Skeletal muscle tissue (tissue), 4 donors: ENCODE data around the gene PRICKLE1. TPM values are rescaled to one million over a fixed set of nuclear protein-coding genes. Genes with fewer than 3 reads are reported as not detected.

Experiments used
- H3K27ac ChIP-seq: one replicate; pipeline ENCODE4 v1.7.0; 2013; ENCODE audit warnings: mild to moderate bottlenecking, low read depth, low read length, inconsistent platforms
- H3K27me3 ChIP-seq, 3 donors: one replicate each; pipeline ENCODE4 v1.7.0; 2013; ENCODE audit warnings: low read length in 3 of 3; ENCODE audit not compliant: control insufficient read depth in 3 of 3, insufficient read depth in 3 of 3
- H3K36me3 ChIP-seq, 3 donors: one replicate each; pipeline ENCODE4 v1.7.0; 2013; ENCODE audit warnings: low read length in 3 of 3; ENCODE audit not compliant: control insufficient read depth in 3 of 3, insufficient read depth in 3 of 3
- H3K4me1 ChIP-seq, 3 donors: one replicate each; pipeline ENCODE4 v1.7.0; 2013; ENCODE audit warnings: low read length in 3 of 3, mild to moderate bottlenecking in 3 of 3; ENCODE audit not compliant: control insufficient read depth in 3 of 3, insufficient read depth in 3 of 3
- H3K4me3 ChIP-seq, 3 donors: one replicate each; pipeline ENCODE4 v1.7.0; 2013; ENCODE audit warnings: low read length in 3 of 3
- H3K9ac ChIP-seq, 3 donors: one replicate each; pipeline ENCODE4 v1.7.0; 2013; ENCODE audit warnings: low read length in 3 of 3, mild to moderate bottlenecking in 3 of 3, moderate library complexity in 2 of 3, low read depth in 1 of 3
- H3K9me3 ChIP-seq, 3 donors: one replicate each; pipeline ENCODE4 v1.7.0; 2013; ENCODE audit warnings: low read length in 3 of 3; ENCODE audit not compliant: control insufficient read depth in 3 of 3
- total RNA-seq: library from RNA; depleted of rRNA; stranded (reverse); fragments of >200 nt; gene quantifications from one replicate; pipeline ENCODE4 v1.2.3, GENCODE V29; 2014
- donor health status: Osteomylitis.

PRICKLE1 gene
- total RNA-seq, 1 donor from 2014 or later = 27.1 TPM

DNA sequence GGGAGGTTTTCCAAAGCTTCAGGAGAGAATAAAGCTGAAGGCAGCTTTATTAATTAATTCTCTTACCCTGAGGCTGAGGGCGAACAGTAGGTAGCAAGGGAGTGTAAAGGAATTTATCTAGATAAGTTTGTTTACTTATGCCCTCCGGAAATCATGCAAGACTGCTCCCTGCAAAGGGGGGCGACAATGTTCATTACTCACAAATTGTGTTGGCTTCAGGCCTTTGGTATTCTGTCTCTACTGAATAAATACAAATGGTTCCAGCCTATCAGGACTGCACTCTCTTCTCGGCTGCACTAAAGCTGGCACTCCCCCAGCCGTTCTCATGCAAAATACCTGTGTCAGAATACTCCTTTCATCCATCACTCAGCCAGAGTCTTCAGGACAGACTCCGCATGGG is 142.8 kb downstream of the PRICKLE1 start:
- Histone ChIP-seq H3K27me3 (no peaks in the 10 kb centered on the region), H3K4me1 (peaks cover 0 to 3% (median 0%) of the 10 kb centered on the region in 3 donors), H3K9me3 (no peaks in the 10 kb centered on the region), H3K36me3 (peaks cover 5 to 24% (median 13%) of the 10 kb centered on the region in 3 donors), H3K4me3 (no peak overlapping the region), H3K27ac (no peak overlapping the region), H3K9ac (no peak overlapping the region)

DNA sequence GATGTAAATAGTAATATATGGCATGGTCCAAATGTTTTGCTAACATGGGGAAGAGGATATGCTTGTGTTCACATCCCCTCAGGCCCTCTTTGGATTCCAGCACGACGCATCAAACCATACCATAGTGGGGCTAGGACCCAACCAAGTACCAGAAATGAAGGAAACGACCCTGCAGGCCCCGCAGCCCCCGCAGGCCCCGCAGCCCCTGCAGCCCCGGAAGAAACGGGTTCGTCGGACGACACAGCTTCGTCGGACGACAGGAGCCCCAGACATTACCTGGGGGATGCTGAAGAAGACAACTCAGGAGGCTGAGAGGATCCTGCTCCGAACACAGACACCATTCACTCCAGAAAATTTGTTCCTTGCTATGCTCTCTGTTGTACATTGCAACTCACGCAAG is 143.7 kb downstream of the PRICKLE1 start:
- Histone ChIP-seq H3K4me3 (no peak overlapping the region), H3K36me3 (peaks cover 5 to 24% (median 15%) of the 10 kb centered on the region in 3 donors)

DNA sequence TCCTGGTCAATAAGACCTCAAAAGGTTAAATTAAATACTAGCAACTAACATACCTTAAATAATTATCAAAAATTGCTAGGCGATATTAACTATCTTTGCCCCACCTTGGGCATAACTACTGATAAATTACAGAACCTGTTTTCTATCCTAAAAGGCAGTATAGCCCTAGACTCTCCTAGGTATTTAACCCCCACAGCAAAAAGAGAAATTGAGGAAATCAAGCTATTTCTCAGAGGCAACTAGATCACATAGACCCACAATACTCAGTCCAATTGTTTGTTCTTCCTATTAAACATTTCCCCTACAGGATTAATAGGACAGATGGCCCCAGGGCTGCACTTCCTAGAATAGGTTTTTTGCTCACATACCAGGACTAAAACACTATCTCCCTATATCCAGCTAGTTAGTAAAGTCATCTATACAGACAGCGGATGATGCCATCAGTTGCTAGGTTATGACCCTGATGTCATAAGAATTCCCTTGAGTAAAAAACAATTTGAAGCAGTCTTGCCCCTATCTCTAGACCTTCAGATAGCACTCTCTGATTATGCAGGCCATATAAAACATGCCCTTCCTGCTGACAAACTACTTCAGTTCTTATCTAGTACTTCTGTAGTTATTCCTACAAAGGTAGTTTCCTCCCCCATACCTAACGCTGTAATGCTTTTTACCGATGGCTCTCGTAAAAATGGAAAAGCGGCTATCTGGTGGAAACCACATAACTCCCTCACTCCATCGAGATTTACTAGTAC is 145.2 kb downstream of the PRICKLE1 start:
- peaks cover 5 to 24% (median 16%) of the 10 kb centered on the region in 3 donors for H3K36me3 ChIP-seq

More for the DNA sequence above, 143.7 kb downstream of the PRICKLE1 start:
- H3K27me3 ChIP-seq = no peaks in the 10 kb centered on the region
- H3K4me1 ChIP-seq = peaks cover 0 to 3% (median 0%) of the 10 kb centered on the region in 3 donors
- H3K27ac ChIP-seq = no peak overlapping the region
- no peak overlapping the region for H3K9ac ChIP-seq
- H3K9me3 ChIP-seq = no peaks in the 10 kb centered on the region

DNA sequence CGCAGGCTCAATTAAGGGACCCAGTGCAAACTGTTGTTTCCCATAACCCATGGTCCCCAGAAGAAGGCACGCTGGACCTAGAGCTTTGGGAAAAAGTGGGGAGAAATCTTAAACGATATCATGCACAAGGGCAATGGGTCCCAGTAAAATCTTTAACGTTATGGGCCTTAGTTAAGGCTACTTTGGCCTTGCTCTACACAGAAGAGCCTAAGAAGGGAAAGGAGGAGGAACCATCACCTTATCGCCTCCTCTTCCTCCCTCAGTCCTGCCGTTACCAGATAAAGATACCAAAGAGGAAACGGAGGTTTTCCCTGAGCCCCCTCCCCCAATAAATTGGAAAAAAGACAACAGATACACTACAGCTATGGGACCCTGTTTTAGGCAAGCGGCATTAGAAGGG is 146.7 kb downstream of the PRICKLE1 start:
- H3K4me3 ChIP-seq = no peak overlapping the region
- no peaks in the 10 kb centered on the region for H3K4me1 ChIP-seq
- no peak overlapping the region for H3K27ac ChIP-seq
- no peak overlapping the region for H3K9ac ChIP-seq
- no peaks in the 10 kb centered on the region for H3K27me3 ChIP-seq
- H3K36me3 ChIP-seq = peaks cover 5 to 20% (median 14%) of the 10 kb centered on the region in 3 donors
- no peaks in the 10 kb centered on the region for H3K9me3 ChIP-seq

More for the DNA sequence above, 145.2 kb downstream of the PRICKLE1 start:
- no peak overlapping the region for H3K4me3 ChIP-seq
- no peak overlapping the region for H3K27ac ChIP-seq
- H3K27me3 ChIP-seq = no peaks in the 10 kb centered on the region
- H3K9me3 ChIP-seq = no peaks in the 10 kb centered on the region
- no peaks in the 10 kb centered on the region for H3K4me1 ChIP-seq
- H3K9ac ChIP-seq = no peak overlapping the region

DNA sequence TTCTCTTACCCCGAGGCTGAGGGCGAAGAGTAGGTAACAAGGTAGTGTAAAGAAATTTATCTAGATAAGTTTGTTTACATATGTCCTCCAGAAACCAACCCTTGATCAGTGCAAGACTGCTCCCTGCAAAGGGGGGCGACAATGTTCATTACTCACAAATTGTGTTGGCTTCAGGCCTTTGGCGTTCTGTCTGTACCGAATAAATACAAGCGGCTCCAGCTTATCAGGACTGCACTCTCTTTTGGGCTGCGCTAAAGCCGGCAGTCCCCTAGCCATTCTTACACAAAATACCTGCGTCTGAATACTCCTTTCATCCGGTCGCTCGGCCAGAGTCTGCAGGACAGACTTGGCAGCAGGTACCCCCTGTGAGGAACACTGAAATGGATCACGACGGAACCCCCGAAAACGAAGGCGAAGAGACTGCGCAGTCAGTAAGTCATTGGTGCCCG is 147.2 kb downstream of the PRICKLE1 start:
- no peak overlapping the region for H3K4me3 ChIP-seq
- H3K27ac ChIP-seq = no peak overlapping the region
- H3K9ac ChIP-seq = no peak overlapping the region
- no peaks in the 10 kb centered on the region for H3K4me1 ChIP-seq
- H3K9me3 ChIP-seq = no peaks in the 10 kb centered on the region
- peaks cover 5 to 20% (median 14%) of the 10 kb centered on the region in 3 donors for H3K36me3 ChIP-seq
- no peaks in the 10 kb centered on the region for H3K27me3 ChIP-seq

DNA sequence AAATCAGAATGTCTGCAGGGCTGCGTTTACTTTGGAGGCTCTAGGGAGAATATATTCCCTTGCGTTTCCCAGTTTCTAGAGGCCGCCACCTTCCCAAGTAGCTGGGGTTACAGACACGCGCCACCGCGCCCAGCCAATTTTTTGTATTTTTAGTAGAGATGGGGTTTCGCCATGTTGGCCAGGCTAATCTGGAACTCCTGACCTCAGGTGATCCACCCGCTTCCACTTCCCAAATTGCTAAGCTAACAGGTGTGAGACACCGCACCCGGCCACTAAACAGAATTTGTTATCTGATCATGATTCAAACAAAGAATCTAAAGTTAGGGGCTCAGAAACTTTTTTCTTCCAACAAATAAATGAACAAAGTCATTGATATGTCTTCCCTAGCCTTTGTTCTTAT is 148.9 kb downstream of the PRICKLE1 start:
- Histone ChIP-seq H3K4me1 (no peaks in the 10 kb centered on the region), H3K9me3 (no peaks in the 10 kb centered on the region), H3K27ac (no peak overlapping the region), H3K9ac (no peak overlapping the region), H3K27me3 (no peaks in the 10 kb centered on the region), H3K36me3 (peaks cover 5 to 20% (median 11%) of the 10 kb centered on the region in 3 donors), H3K4me3 (no peak overlapping the region)

DNA sequence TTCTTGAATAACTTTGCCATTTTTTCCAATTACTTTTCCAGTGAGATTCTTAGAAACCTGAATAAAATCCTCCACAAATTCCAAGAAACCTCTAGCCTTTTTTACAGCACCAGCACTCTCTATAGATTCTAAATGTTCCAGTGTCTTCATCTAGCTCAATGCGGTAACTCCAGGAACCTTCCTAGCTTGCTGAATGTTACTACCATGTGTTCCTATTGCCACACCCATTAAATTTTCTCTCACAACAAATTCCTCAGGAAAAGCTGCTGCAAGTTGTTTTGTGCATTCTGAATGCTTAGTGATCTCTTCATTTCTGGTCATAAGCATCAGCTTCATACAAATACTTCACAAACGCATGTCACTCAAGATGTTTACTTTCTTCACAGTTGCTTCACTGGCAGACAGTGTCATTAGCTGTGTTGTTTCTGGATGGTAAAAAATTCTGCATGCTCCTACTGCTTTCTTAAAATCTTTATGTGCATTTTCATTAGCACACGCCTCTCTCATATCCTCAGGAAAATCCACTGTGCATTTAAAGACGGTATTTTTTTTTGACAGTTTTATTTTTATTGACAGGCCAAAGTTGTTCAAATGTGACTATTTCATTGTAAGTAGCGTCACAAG is 156.9 kb downstream of the PRICKLE1 start:
- Histone ChIP-seq H3K9ac (no peak overlapping the region), H3K27me3 (no peaks in the 10 kb centered on the region), H3K36me3 (peaks cover 0 to 2% (median 2%) of the 10 kb centered on the region in 3 donors), H3K4me1 (no peaks in the 10 kb centered on the region), H3K9me3 (no peaks in the 10 kb centered on the region), H3K4me3 (no peak overlapping the region), H3K27ac (no peak overlapping the region)

DNA sequence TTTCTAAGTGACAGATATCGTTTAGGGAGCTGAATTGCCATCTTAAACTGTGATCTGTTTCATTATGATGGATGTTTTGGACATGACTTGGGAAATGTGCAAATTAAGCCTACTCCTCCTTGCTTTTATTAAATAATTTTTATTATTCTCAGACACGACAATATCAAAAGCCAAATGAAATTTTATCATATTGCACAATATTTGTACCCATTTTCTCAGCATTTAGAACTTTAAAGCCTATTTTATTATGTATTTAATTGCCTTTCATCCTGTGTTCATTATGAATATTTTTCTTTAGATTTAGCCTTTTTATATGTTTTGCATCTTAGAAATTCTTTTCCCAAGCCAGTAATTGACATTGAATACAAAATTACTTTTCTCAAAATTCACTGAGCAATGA is 160.7 kb downstream of the PRICKLE1 start:
- H3K27ac ChIP-seq = no peak overlapping the region
- H3K9me3 ChIP-seq = no peaks in the 10 kb centered on the region
- H3K36me3 ChIP-seq = peaks cover 0 to 2% (median 2%) of the 10 kb centered on the region in 3 donors
- H3K4me3 ChIP-seq = no peak overlapping the region
- no peaks in the 10 kb centered on the region for H3K4me1 ChIP-seq
- H3K27me3 ChIP-seq = no peaks in the 10 kb centered on the region
- no peak overlapping the region for H3K9ac ChIP-seq

DNA sequence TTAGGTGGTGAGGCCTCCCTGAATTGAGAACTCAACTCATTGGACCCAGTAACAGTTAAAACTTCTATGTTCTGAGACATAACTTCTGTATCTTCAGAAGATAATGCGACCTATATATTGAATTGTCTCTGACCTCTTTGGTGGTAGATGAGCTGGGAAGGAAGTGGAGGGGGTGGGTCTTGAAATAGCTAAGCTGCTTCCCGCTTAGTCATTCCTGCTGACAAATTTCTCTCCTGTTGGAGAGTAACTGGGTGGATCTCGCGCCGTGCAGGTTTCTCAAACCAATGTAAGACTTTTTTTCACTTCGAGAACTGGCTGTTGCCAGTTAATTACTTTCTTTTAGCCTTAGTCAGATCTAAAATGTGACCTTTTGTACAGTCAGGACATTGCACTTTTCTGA is 162.8 kb downstream of the PRICKLE1 start:
- H3K4me1 ChIP-seq = peaks cover 0 to 5% (median 0%) of the 10 kb centered on the region in 3 donors
- no peak overlapping the region for H3K9ac ChIP-seq
- peaks cover 0 to under 1% (median 0%) of the 10 kb centered on the region in 3 donors for H3K36me3 ChIP-seq
- H3K9me3 ChIP-seq = no peaks in the 10 kb centered on the region
- no peak overlapping the region for H3K27ac ChIP-seq
- H3K27me3 ChIP-seq = no peaks in the 10 kb centered on the region
- no peak overlapping the region for H3K4me3 ChIP-seq

DNA sequence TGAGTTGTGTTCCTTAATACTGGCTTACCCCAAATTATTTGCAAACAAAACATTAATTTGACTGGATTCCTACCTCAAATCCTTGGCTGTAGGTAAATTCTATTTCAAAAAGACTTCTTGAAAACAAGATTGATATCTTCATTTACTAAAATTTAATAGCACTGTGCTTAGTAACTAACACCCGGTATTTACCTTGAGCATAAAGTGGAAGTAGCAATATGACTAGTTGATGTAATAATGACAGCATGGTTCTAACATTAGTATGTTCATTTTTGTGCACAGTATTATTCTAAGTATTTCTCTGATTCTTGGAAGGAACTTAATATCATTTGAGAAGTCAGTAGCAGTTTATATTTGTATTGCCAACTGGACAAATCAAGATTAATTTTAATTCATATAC is 166.8 kb downstream of the PRICKLE1 start:
- Histone ChIP-seq H3K4me3 (no peak overlapping the region), H3K27ac (no peak overlapping the region), H3K9me3 (no peaks in the 10 kb centered on the region), H3K9ac (no peak overlapping the region), H3K4me1 (peaks cover 0 to 5% (median 0%) of the 10 kb centered on the region in 3 donors), H3K36me3 (no peaks in the 10 kb centered on the region), H3K27me3 (no peaks in the 10 kb centered on the region)
